ENCODE results near the gene MYEF2. TPM values are rescaled to one million over a fixed set of nuclear protein-coding genes. Genes with fewer than 3 reads are reported as not detected.

The MYEF2 gene
- total and polyA plus RNA-seq, 2 of the 8 experiments (the other 6 are each of a cell fraction or from before 2014, with no cell fraction given), result 18.9 to 79.2 TPM

GRCh38 chr15:48168616-48169015 lies 9.5 kb downstream of the MYEF2 start (continued):
- no peak for TF ChIP-seq JUN (IDR thresholded peaks at IDR 0.05; ENCODE audit: low read depth, low read length)
